MM.1S (cell line): Measurements from ENCODE around the gene ANKH.

Experiments used
- CTCF ChIP-seq: fragments of 300-600 bp; sonication (generic); IDR thresholded peaks from 2 replicates; pipeline ENCODE4 v1.5.1; 2016; ENCODE audit warnings: antibody characterized with exemption, low read length, mixed read lengths
- EZH2 ChIP-seq: fragments of 300-600 bp; sonication (generic); optimal IDR thresholded peaks from 2 replicates; pipeline ENCODE3; 2017; ENCODE audit warnings: low read depth, mild to moderate bottlenecking, antibody characterized with exemption, low read length, mixed read lengths
- EZH2phosphoT487 ChIP-seq: fragments of 300-600 bp; sonication (generic); IDR thresholded peaks from 2 replicates; pipeline ENCODE4 v1.6.1; 2018; ENCODE audit warnings: antibody characterized with exemption, low read length

- TF ChIP-seq CTCF (no peak), EZH2 (no peak), EZH2phosphoT487 (no peak)
Measured at GRCh38 chr5:14712131-14712530, 159.4 kb downstream of the ANKH start.
